GM19438 (cell line): ENCODE data around the gene ARPC1A.
"Not testable (repeated sequence)": the region's sequence is repeated elsewhere in the genome, so short reads cannot be mapped to it uniquely, and the experiment has no call there.

ENCODE experiments used
- ATAC-seq: cut with Tn5 transposase; IDR thresholded peaks from one replicate; pipeline ENCODE4 v1.9.1; 2021; ENCODE audit warnings: low read depth; ENCODE audit not compliant: unreplicated experiment

The ARPC1A gene

DNA sequence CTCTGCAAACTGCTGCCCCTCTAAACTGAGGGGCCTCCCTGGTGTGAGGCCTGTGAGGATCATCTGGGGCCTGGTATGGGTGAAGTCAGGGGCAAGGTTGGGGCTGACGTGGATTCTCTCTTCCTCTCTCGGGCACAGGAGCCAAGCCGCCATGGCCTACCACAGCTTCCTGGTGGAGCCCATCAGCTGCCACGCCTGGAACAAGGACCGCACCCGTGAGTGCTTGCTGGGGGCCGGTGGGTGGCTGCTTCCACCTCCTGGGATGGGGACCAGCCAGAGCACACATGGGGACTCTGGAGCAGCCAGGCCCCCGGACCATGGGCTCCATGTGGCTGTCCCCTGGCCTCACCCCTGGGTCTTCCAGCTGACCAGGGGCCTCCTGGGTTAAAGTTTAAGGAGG lies 59.9 kb downstream of the ARPC1A start:
- ATAC-seq: no peak

DNA sequence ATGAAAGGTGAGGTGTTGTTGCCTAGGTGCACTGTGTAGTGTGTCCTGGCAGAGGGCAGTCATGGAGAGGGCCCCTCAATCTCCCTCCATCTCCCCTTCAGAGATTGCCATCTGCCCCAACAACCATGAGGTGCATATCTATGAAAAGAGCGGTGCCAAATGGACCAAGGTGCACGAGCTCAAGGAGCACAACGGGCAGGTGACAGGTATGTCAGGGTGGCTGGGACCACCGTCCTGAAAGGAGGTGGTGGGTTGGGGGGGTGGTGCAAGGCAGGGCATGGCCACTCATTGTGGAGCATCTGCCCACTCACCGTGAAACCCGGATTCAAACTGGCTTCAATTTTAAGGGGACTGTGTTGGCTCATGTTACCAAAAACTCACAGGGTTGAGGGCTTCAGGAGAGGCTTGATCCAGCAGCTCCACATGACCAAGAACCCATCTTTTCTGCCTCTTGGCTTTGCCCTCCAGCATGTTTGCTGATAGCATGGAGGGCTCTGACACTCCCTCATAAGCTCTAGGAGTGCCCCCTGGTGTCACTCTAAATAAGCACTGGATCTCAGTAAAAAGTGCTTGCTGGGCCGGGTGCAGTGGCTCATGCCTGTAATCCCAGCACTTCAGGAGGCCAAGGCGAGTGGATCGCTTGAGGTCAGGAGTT lies 61.0 kb downstream of the ARPC1A start:
- ATAC-seq: no peak

DNA sequence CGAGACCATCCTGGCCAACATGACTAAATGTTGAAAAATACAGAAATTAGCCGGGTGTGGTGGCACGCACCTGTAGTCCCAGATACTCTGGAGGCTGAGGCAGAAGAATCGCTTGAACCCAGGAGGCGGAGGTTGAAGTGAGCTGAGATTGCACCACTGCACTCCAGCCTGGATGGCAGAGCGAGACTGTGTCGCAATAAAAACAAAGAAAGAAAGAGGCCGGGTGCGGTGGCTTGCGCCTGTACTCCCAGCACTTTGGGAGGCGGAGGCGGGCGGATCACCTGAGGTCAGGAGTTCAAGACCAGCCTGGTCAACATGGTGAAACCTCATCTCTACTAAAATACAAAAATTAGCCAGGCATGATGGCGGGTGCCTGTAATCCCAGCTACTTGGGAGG lies 61.5 kb downstream of the ARPC1A start:
- ATAC-seq: not testable (repeated sequence)

DNA sequence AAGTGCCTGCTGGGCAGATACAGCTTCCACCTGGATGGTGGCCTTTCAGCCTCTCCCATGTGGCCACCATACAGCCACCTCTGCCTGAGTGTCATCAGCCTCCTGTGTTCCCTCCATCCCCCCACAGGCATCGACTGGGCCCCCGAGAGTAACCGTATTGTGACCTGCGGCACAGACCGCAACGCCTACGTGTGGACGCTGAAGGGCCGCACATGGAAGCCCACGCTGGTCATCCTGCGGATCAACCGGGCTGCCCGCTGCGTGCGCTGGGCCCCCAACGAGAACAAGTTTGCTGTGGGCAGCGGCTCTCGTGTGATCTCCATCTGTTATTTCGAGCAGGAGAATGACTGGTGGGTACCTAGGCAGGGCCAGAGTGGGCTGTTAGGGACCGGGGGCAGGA lies 62.2 kb downstream of the ARPC1A start:
- no peak for ATAC-seq

DNA sequence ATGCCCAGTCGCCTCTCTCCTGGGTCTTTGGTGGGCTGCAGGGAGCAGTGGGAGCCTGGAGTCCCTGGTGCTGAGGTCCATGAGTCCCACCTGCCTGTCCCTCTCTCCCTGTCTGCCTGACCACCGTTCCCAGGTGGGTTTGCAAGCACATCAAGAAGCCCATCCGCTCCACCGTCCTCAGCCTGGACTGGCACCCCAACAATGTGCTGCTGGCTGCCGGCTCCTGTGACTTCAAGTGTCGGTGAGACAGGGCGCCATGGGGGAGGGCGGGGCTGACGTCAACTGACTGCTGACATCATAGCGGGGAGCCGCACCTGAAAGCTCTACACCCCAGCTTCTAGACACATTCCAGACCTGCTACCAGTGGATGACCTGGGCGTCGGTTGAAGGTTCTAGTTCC lies 64.1 kb downstream of the ARPC1A start:
- no peak for ATAC-seq

DNA sequence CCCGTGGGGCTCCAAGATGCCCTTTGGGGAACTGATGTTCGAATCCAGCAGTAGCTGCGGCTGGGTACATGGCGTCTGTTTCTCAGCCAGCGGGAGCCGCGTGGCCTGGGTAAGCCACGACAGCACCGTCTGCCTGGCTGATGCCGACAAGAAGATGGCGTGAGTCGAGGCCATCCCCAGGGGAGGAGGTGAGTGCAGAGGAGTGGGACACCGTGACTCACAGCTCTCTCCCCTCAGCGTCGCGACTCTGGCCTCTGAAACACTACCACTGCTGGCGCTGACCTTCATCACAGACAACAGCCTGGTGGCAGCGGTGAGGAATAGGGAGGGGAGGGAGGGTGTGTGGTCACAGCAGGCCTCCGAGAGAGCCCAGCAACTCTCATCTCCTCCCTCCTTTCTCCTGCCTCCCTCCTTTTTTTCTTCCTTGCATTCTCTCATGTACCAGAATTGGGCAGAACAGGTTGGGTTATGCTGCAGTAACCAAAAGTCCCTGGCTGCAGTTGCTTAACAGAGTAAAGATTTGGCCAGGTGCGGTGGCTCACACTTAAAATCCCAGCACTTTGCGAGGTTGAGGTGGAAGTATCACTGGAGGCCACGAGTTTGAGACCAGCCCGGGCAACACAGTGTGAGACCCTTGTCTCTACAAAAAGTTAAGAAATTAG lies 65.4 kb downstream of the ARPC1A start:
- ATAC-seq: no peak

DNA sequence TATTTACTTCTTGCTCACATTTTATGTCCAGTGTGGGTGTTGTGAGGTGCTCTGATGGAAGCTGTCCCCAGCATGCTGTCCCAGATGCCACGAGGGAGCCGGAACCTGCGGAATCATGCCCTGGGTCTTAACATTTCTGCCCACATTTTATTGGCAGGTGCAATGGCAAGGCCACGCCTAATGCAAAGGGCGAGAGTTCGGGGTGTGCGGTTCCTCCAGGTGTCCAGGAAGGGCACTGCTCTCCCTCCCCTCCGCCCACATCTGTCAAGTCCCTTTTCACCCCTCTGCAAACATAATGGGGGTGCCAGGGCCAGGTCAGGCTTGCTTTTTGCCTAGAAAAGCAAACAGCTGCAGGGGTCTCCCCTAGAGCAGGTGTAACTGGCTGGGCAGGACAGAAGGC lies 66.3 kb downstream of the ARPC1A start:
- no peak for ATAC-seq

DNA sequence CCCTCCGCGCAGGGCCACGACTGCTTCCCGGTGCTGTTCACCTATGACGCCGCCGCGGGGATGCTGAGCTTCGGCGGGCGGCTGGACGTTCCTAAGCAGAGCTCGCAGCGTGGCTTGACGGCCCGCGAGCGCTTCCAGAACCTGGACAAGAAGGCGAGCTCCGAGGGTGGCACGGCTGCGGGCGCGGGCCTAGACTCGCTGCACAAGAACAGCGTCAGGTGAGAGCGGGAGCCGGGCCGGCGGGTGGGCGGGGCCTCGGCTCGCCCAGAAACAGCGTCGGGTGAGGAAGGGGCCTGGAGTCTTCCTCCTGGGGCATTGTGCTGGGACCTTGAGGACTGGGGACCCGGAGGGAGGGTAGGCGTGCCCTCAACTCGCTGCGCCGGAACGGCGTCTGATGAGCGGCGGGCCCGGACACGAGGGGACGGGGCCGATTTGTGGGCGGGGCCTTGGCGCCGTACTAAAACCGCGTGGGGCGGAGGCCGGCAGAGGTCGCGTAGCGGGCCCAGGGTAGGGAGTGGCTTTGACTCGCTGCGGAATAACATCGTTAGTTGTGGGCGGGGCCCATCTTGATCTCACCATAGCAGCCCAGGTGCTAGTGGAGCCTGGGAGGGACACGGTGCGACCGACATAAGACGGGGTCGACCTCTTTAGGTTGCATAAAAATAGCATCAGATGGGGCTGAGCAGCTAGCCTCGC lies 67.1 kb downstream of the ARPC1A start:
- peak; percentile 54 for ATAC-seq

DNA sequence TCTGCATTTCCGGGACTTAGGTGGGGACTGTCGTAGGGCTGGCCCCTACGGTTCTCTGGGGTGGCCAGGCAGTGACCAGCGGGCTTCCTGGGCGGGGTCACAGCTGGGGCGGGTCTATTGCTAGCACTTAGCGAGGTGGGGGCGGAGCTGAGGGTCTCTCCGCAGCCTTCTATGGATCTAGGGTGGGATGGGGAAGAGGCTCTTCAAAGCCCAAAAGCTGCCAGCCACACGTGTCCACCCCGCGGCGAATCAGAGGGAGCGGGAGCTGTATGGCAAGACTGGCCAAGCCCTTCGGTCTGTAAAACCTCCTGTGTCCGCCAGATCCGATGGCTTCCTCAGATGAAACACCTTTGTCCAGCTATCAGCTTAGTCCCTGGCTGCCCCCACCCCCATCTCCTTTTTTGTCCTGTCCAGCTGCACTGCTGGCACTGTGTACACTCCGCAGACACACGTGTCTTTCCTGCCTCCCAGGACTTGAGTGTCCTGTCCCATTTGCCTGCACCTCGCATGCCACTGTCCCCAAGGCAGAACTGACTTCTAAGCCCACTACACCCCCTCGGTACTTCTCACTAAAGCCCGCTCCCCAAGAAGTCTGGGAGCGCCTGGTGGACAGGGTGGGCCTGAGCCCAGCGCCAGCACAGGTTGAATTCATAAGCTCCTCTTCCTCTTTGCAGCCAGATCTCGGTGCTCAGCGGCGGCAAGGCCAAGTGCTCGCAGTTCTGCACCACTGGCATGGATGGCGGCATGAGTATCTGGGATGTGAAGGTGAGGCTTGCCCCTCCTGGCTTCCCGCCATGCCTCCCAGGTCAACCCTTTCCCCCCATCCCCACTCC lies 67.9 kb downstream of the ARPC1A start:
- ATAC-seq: no peak

DNA sequence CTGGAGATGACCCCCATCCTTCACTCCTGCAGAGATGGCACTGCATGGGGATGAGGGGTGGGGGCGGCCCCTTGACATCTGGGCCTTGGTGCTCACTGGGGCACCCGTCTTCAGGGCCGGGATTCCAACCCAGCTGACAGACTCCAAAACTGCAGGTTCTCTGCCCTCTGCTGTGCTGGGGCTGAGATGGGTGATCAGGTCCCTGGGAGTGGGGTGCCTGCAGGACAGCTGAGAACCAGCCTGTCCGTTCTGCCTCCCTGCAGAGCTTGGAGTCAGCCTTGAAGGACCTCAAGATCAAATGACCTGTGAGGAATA lies 68.4 kb downstream of the ARPC1A start:
- ATAC-seq: no peak

DNA sequence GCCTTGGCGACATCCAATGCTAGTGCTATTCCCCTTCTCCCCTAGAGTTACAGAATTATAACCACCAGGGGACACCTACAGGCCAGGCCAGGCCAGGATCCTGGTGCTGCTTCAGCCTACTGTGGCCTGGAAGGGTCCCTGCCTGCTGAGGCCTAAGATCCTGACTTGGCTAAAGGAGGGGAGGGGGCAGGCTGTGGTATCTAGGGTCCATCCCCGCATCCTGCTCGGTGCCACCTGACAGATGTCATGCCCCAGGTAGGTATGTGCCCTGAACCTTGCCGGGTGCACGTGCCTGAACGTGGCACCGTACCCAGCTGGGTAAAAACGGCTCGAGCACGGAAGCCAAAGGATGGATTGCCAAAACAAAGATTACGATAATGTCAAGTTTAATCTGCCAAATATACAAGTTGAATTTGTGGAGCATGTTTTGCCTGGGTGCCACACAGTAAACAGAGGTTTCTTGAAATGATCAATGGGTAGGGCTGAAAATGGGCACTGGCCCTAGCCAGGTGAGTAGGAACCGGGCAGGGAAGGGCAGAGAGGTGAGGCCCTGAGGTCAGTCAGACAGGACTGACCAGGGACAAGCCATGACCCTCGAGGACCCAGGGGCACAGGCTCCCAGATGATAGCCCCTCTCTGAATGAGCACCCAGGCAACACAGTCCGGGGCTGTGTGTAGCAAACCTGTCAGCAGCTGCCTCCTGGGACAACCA lies 70.1 kb downstream of the ARPC1A start:
- ATAC-seq: no peak

DNA sequence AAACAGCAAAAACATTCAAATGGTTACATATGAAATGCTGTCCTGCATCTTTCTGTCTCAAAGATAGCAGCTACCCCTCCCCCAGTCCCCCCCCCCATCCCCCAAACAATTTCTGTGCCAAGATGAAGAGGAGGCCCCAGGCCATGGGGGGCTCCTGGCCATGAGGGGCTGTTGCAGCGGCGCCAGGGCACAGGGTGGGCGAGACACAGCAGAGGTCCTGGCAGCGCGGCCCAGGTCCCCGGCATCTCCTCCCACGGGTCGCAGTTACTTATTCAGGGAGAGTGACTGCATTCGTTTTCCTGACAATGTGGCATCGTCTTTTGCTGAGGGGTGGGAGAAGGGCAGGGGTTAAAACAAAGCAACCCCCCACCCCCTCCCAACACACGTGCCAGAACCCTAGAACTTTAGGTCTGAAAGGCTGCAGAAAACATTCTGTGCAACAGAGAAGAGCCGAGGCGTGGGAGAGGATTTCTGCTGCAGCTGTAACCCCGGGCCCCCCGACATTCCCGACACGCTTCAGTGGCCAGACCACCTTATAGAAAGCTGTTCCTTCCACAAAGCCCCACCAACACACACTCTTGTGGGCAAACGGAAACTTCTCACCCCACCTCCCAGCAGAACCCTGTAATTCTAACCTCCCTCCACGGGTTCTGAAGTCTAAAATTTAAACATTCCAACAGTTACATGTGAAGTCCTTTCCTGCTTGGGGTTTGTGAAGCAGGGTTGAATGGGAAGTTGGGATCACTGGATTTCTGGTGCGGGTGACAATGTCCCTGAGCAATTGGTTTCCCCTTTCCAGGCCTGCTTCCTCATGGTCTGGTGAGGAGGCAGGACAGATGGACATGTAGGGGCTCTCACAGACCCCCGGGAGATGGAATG lies 71.0 kb downstream of the ARPC1A start:
- ATAC-seq: no peak

DNA sequence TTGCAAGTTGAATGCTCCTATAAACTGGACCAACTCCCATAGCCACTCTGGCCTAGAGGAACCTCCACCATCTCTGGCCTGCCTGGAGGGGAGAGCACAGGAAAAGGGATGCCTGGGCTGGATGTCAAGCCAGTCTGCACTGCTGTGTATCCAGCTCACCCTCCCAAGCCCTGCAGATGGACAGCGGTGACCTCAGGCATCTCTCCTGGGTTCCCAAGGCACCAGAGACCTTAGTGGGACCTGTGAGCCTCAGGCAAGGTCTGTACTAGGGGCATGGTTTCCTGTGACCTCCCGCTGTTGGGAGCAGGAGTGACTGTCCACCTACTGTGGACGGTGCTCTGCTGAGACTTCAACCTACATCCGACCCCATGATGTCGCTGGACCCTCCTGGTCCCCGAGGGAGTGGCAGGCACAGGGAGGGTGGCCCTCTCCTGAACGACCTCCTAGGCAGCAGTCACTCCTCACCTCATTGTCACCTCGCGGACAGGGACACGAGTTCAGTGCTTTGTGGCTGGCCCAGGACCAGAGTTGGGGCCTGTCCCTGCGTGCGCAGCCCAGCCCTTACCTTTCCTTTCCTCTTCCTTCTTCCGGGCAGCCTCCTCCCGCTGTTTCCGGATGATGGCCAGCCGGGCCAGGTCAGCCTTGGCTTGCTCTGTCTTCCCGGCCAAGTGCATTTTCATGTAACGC lies 71.7 kb downstream of the ARPC1A start:
- ATAC-seq: no peak

DNA sequence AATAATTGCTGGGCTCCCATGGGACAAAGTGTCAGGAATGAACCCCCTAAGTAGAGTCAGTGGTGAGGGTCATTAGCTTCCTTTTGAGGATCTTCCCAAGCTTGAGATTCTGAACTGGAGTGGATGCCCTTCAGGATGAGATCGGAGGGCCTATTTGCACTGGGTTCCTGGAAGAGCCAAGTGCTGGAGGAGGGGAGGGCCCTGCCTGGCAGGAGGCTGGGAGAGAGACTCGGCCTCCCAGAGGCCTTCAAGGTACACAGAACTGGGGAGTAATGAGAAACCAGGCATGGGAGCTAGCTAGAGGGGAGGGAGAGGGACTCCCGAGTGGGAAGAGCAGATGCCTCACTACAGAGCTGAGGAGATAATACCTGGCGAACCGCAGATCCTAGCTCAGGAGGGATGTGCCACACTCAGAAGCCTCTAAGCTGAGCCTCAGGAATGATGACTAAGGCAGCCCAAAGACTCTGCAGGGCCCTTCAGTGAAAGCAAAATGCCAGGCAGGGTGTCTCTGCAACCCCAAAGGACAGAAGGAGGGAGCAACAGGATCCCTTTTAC lies 73.3 kb downstream of the ARPC1A start:
- ATAC-seq: no peak

DNA sequence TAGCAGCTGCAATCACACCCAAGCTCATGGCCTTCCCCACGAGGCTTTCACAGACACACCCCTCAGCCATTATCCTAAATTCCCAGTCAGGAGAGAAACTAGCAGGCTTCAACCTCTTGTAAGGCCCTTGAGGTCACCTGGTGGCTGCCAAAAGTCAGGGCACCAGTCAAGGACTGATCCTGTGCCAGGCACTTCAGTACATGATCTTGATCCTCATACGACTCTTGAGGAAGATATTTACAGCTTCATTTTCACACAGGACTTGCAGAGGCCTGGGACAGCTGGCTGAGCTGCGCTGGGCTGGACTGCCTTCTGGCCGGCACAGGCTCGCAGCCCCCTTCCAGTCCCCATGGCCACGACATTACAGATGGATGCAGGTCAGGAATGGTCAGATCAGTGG lies 73.9 kb downstream of the ARPC1A start:
- ATAC-seq: no peak

DNA sequence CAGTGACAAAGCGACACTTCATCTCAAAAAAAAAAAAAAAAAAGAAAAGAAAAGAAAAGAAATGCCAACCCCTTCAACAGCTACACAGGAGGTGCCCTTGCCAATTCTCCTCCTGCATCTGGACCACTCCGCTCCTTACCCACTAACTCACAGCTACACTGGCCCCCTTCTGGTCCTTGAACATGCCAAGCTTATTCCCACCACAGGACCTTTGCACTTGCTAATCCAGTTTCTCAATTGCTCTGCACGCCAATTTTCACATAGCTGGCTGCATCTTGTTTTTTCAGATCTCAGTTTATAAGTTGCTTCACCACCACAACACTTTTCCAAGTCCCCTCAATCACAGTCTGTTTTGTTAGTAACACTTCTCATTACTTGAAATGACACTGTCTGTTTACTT lies 77.2 kb downstream of the ARPC1A start:
- ATAC-seq: no peak

DNA sequence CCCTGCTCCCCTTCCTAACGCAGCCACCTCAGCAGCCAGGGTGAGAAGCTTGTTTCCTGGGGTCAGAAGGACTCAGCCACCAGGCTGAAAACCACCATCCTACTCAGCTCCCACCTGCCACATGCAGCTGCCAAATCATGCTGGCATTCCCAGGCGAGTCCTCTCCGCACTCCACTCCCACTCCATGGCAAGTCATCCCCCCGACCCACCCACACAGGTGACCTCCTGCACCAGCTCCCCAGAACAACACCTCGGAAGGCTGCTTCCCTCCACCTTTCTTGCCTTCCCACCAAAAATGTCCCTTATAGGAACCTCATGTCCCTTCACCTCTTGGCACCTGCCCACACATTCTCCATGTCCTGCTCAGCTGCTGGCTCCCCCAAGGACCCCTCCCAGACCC lies 78.1 kb downstream of the ARPC1A start:
- ATAC-seq: no peak

DNA sequence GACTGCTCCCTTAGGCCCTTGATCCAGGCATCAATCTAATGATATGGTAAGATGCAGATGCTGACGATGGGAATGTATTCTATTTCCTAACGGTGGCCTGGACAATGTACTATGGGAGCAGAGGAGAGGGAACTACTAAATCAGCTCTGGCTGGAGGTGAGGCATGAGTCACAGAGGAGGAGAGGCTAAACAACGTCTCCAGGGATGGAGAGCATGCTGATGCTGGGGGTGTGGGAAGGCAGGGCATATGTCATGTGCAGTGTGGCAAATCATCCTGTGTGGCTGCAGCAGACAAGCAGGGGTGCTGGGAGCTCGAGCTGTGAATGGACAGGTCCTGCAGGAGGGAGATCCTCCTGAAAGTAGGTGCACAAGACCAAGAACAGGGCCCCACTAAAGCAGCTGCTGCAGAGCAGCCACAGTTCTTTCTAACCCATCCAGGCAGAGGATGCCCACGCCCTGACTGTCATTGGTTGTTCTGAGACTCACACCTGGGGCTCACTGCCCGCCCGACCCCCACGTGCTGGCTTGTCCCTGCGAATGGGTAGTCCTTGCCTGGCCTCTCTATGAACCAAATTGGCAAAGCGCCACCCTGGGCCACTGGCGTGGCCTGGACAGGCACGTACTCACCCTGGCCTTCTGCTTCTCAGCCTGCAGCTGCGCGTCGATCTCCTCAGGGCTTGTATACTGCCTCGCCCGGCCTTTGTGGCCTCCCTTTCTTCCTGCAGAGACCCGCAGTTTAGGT lies 78.7 kb downstream of the ARPC1A start:
- no peak for ATAC-seq
